ENCODE results near the gene CCND2.
"Not testable (repeated sequence)": the region's sequence is repeated elsewhere in the genome, so short reads cannot be mapped to it uniquely, and the experiment has no call there.

CCND2 gene

GRCh38 chr12:4273652-4274395 is at the start of gene CCND2:
Gene CCND2, plus strand, starts transcription at chr12:4273762. Its CDS starts 279 bp downstream, at chr12:4274041.
- peak; percentile 70 for DNase-seq

DNA sequence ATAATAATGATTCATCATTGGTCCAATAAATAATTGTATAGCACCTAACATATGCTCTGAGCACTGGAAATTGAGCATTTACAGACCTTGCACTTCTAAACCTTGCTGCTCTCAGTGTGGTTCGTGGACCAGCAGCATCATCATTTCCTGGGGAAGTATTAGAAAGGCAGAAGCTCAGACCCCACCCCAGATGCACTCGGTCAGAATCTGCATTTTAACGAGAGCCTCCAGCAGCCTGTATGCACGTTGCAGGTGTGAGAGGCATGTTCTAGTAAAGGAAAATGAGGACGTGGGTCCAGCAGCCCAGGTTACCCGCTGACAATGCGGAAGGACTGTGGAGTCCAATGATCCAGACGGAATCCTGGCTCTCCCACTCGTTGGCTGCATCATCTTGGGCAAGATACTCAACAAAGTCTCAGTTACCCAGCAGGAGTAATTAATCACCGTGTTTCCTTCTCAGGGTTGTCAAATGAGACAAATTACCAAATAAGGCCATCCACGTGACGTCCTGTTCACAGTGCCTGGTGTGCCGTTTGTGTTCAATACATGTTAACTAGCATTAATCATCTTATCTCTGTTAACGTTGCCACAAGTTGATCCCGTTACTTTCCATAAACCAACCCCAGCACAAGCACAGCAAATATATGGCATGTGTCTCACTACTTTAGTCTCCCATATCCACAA is 49.2 kb upstream of the CCND2 start:
- no peak for DNase-seq

- DNase-seq: no peak
Observed at GRCh38 chr12:4225571-4225970, 48.0 kb upstream of the CCND2 start.

DNA sequence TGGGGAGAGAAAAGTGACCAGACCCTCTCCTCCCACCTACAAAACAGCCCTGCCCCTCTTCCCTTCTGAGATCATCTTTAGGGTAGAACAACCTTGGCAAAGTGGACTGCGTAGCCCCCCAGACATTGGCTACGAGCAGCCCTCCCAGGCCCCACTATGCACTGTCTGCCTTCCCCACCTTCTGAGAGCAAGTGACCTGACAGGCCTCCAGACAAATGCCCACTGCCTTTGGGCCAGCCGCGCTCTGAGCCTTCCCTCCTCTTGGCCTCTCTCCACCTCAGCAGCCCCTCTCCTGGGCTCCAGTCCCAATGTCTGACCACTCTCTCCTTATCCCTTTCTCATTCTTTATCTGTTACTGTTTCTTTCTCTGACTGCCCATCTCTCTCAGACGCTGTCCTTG is 46.5 kb upstream of the CCND2 start:
- DNase-seq: no peak

DNA sequence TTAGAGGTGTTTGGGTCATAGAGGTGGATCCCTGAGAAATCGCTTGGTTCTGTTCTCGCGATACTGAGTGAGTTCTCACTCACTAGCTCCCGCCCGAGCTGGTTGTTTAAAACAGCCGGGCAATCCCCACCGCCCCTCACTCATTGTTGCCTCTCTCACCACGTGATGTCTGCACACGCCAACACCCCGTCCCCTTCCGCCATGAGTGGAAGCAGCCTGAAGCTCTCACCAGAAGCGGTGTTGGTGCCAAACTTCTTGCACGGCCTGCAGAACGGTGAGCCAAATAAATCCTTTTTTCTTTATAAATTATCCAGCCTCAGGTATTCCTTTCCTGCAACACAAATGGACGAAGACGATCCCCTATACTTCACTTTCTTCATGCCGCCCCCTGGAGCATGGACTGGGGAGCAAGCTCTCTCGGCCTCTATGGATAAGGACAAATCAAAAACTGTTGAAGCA is 45.4 kb upstream of the CCND2 start:
- DNase-seq: no peak

DNA sequence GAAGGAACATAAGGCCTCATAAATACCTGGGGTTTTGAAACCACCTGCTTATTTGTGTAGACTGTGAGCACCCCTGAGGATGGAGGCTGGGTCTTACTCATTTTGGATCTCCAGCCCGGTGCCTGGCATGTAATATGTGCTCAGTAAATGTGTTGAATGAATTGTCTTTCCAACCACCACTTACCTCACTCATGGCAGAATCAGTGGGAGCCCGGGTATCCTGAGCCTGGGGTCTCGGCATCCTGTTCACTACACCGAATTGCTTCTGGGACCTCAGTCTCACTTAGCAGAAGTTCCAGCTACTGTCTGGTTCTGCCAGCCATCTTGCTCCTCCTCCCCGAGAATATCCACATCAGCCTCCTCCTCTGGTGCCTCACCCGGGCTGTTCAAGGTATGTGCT is 43.0 kb upstream of the CCND2 start:
- DNase-seq: no peak

- DNase-seq: no peak
Observed at GRCh38 chr12:4238577-4238976, 35.0 kb upstream of the CCND2 start.

DNA sequence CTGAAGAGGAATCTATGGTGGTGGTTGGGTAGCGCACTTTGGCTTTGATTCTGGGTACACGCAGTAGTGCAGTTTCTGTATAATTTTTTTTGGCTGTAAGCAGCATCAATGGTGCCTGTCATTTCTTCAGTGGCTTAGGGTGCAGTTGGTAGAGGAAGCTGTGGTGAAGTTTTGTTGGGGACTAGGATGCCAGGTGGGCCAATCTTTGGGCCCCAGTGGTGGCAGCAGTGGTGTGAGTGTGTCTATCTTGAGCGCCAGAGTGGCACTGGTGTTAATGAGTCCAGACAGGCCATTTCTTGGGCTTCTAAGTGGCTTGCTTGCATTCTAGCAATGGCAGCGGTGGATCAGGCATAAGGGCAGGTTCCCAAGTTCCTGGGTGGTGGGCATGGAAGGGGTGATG is 33.8 kb upstream of the CCND2 start:
- no peak for DNase-seq

- DNase-seq: no peak
Observed at GRCh38 chr12:4240161-4240783, 33.3 kb upstream of the CCND2 start.

GRCh38 chr12:4240981-4241380 is 32.6 kb upstream of the CCND2 start:
- DNase-seq: no peak

DNA sequence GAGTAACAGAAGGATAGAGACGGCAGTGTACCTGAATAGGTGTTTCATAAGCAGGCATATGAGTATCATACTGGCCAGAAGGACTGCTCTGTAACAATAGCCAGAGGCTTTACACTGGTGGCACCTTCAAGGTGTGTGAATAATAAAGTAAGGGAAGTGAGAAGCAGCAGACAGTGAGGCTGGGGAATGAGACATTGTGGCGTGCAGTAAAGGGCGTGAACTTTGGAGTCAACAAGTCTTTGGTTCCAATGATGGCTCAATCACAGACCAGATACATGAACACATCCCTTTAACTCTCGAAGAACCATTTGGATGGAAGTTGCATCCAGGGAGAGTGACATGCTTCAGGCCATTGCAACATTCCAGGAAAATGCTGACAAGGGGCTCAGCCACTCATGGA is 32.0 kb upstream of the CCND2 start:
- DNase-seq: no peak

DNA sequence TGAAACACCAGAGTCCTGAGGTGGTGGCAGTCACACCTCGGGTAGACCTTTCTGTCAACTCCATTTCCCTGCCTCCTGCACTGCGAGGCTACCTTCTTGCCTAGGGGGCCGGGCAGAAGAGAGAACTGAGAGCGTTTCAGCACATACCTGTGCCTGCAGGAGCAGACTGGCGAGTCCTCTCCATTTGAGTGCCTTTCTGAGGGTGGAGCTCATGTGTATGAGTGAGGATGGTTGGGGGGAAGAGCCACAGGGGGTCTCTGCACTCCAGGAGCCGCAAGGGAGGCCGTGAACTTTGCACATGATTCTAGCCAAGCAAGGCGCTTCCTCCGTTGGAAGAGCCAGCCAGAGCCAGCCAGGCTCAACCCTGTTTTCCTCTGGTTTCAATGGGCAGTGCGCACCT is 31.0 kb upstream of the CCND2 start:
- DNase-seq: no peak

- no peak for DNase-seq
Observed at GRCh38 chr12:4243091-4243490, 30.5 kb upstream of the CCND2 start.

DNA sequence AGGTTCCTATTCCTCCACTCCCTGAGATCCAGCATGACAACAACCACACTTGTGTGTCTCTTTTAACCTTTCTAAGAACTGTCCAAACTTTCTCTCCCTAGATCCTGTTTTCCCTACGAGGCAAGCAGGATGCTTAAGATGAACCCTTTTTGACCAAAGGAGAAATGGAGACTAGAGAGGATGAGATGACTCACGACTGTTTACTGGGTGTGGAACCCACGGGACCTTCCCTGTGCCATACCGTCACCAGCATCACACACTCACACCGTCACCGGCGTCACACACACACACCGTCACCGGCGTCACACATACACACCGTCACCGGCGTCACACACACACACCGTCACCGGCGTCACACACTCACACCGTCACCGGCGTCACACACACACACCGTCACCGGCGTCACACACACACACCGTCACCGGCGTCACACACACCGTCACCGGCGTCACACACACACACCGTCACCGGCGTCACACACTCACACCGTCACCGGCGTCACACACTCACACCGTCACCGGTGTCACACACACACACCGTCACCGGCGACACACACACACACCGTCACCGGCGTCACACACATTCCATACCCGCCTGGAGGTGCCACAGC is 30.0 kb upstream of the CCND2 start:
- not testable (repeated sequence) for DNase-seq

DNA sequence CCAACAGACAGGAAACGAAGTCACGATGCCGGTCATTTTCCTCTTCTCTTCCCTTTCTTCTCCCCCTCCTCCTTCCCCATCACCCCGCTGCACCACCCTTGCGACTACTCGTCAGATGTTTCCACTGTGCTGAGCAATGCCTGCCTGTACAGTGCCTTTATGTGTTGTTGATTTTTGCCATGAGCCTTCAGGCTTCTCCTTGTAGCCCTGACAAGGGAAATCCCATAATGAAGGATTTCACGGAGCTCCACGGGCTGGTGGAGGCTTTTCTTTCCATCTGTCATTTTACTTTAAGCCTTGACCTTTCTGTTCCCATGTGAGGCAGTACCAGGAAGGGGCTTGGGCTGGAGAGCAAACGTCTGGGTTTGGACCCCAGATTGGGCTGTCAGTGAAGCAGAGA is 28.7 kb upstream of the CCND2 start:
- no peak for DNase-seq

GRCh38 chr12:4245446-4245845 is 28.1 kb upstream of the CCND2 start:
- DNase-seq: no peak

DNA sequence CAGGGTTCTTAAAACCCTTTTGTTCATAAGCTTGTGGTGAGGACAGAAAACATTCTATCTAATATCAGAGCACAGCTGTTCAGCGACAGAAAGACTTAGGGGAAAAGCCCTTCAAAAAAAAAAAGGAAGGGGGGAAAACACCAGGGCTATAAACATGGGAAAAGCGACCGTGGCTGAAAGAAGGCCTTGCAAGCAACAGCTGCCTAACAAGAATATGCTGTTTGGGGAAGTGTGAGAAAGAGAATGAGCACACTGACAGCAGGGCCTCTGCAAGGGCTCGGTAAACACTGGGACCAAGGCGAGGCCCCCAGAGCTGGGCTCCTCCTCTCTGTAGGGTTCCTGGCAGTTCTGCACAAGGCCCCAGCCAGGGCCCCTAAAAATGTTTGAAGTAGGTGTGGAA is 27.4 kb upstream of the CCND2 start:
- no peak for DNase-seq

DNA sequence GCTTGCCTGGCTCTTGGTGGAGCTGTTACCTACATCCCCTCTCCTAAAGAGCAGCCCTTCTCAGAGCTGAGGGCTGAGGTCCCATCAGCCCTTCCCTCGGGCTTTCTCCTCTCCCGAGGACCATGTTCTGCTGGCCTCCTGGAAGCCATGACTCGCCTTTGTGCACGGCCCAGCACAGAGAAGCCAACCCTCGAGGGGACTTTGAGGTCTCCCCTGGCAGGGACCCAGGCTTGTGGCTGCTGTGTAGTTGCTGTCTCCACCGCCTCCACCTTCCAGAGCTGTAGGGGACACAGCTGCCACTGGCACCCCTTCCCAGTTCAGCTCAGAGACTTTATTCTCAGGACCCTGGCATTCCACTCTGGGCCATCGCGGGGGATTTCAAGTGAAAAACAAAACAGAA is 22.9 kb upstream of the CCND2 start:
- no peak for DNase-seq

DNA sequence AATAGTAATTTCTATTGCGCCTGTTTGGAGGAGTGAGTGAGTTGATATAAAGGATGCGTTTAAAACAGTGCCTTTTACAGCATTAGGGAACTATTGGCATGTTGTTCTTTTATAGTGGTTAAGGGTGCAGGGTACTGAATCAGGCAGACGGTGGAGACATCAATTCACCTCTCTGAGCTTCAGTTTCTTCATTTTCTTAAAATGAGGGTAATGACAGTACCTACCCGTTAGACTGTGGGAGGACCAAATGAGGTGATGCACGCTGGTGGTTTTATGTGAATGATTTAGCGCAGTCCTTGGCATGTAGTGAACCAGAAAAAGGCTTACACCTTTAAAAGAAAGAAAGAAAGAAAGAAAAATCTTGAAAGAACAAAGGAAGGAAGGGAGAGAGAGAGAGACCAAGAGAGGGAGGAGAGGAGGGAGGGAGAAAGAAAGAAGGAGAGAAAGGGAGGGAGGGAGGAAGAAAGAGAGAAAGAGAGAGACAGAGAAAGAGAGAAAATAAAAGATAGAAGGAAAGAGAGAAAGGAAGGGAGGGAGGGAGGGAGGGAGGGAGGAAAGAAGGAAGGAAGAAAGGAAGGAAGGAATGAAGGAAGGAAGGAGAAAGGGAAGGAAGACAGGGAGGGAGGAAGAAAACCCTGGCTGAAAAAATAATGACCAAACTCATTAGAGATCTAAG is 22.2 kb upstream of the CCND2 start:
- no peak for DNase-seq

- DNase-seq: no peak
Observed at GRCh38 chr12:4251967-4252366, 21.6 kb upstream of the CCND2 start.

GRCh38 chr12:4252601-4253000 is 21.0 kb upstream of the CCND2 start:
- no peak for DNase-seq

GRCh38 chr12:4256043-4256826 is 17.3 kb upstream of the CCND2 start:
- no peak for DNase-seq
